ACC112 (cell line): Measurements from ENCODE around the gene MYOM1.

Experiments
- H2AFZ ChIP-seq: fragments of 200-600 bp; sonication (generic); one replicate; pipeline ENCODE4 v1.6.0; 2017; ENCODE audit warnings: antibody characterized with exemption, low read length; ENCODE audit not compliant: unreplicated experiment
- H3K27ac ChIP-seq: fragments of 200-600 bp; sonication (generic); 2 replicates; pipeline ENCODE4 v1.5.1; 2014; ENCODE audit warnings: low read depth, mild to moderate bottlenecking, antibody characterized with exemption, low read length, moderate library complexity
- H3K27me3 ChIP-seq: fragments of 200-600 bp; sonication (generic); 2 replicates; pipeline ENCODE4 v1.6.1; 2014; ENCODE audit warnings: mild to moderate bottlenecking, antibody characterized with exemption, low read length, moderate library complexity, mixed read lengths; ENCODE audit not compliant: insufficient read depth
- H3K36me3 ChIP-seq: fragments of 200-600 bp; sonication (generic); 2 replicates; pipeline ENCODE4 v1.6.1; 2016; ENCODE audit warnings: mild to moderate bottlenecking, antibody characterized with exemption, low read length, moderate library complexity, mixed read lengths; ENCODE audit not compliant: insufficient read depth
- H3K4me1 ChIP-seq: fragments of 200-600 bp; sonication (generic); one replicate; pipeline ENCODE4 v1.6.1; 2016; ENCODE audit warnings: low read length, mixed read lengths; ENCODE audit not compliant: insufficient read depth, unreplicated experiment, control insufficient read depth
- H3K4me3 ChIP-seq: fragments of 200-600 bp; sonication (generic); 2 replicates; pipeline ENCODE4 v1.5.1; 2014; ENCODE audit warnings: mild to moderate bottlenecking, low read depth, low read length
- H3K79me2 ChIP-seq: fragments of 200-600 bp; sonication (generic); one replicate; pipeline ENCODE4 v1.6.0; 2016; ENCODE audit warnings: low read length; ENCODE audit not compliant: control insufficient read depth, unreplicated experiment, insufficient read depth

MYOM1 gene

DNA sequence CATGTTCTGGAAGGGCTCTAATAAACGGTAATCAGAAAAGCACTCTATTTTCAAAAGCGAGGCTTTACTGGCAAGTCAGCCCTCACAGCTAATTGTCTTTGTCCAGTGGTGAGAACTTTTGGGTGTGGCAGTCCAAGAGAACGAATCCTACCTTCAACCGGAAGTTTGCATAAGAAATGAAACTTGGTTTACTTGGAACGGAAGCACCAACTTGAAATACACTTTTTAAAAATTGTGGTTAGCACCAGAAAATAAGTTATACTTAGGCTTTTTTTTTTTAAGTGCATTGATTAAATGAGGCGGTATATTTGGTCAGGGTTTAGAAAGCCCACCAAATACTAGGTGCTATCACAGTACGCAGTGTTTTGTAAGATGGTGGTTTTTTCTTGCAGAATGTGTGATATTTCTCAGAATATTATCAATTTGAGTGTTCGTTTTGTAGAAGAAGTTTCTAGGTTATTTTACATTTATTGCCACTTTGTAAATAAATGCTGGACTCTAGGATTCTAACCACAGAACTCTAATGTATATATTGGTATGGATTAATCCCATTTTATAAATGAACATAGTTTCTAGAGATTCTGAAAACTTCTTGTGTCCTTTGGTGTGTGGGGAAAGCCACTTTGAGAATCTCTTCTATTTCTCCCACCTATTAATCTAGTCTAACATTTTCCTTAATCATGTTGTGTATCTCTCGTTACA is 29.0 kb upstream of the MYOM1 start:
- H3K4me3 ChIP-seq, result peak overlapping the region; percentile 80
- peaks cover 40% of the 10 kb centered on the region for H3K4me1 ChIP-seq
- H2AFZ ChIP-seq, result no peak overlapping the region
- H3K27me3 ChIP-seq, result no peaks in the 10 kb centered on the region
- peaks cover 75% of the 10 kb centered on the region for H3K79me2 ChIP-seq
- peak overlapping the region; percentile 88 for H3K27ac ChIP-seq
- H3K36me3 ChIP-seq, result peaks cover 16% of the 10 kb centered on the region

DNA sequence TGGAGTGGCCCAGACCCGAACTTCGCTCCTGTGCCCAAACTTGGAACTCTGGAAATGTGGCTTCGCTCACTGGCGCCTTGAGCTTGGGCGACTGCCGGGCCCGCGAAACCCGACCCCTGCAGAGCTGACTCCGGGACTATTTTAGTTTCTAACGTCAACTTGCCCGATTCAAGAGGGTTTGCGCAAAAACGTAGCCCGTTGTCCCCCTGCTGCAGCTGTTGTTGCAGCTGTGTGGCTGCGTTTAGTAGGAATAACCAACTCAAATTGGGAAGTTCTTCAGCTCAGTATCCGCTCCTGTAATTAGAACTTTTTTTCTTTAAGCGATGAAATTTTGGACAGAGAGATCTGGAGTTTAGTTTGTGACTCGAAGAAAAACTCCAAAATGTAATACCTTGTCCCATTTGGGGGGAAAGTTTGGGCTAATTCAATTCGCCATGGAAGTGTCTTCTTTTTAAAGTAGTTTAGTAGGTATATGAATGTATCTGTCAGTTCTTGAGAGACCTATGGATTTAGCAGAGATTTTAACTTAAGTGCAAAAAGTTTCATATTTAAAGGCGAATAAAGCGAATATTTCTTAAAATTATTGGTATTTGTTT is 28.4 kb upstream of the MYOM1 start:
- peak overlapping the region; percentile 80 for H3K4me3 ChIP-seq
- peaks cover 69% of the 10 kb centered on the region for H3K79me2 ChIP-seq
- H3K36me3 ChIP-seq, result peaks cover 10% of the 10 kb centered on the region
- peak overlapping the region; percentile 88 for H3K27ac ChIP-seq
- H2AFZ ChIP-seq, result no peak overlapping the region
- H3K27me3 ChIP-seq, result no peaks in the 10 kb centered on the region
- peaks cover 39% of the 10 kb centered on the region for H3K4me1 ChIP-seq

DNA sequence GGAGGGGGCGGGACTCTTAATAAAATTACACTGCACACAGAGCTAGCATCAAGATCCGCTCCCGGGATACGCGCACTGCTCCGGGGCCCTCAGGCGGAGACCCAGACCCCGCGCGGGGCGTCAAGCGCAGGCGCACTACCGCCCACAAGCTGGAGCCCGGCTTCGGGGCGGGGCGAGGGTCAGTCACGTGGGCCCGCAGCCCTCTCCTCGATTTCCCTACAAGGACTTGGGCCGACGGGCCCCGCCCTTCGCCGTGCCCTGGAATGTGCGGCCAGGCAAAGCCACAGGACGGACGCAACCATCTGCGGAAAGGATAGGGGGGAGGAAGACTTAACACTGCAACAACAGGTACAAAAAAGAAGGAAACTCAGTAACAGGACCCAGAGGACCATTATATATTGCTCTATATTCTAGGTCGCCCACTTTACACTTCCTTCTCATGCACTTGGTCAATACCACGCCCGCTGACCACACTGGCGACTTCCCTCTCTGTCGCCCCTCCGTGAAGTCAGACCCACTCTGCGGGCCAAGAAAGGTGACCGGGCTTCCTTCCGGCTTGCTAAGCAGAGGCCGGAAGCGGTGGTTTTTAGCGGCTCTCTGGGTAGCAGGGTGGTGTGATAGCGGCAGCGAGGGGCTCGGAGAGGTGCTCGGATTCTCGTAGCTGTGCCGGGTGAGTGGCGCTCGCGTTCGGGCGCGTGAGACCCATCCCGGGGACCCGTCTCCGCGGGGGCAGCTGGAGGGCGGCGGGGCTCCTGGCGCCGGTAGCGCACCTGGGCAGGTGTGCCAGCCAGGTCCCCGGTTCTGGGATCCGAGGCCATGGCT is 27.7 kb upstream of the MYOM1 start, which contains the start of gene MYL12A:
Gene MYL12A, plus strand, starts transcription at position 562 of the 822 bp plus-strand sequence. CDS start 5,447 bp downstream, outside the sequence.
- H3K4me3 ChIP-seq, result peak within 1 kb of the TSS; percentile 80
- peak within 1 kb of the TSS; percentile 65 for H2AFZ ChIP-seq
- peaks cover 32% of the 10 kb centered on the region for H3K4me1 ChIP-seq
- H3K27me3 ChIP-seq, result no peaks in the 10 kb centered on the region
- peaks cover 6% of the 10 kb centered on the region; the same call in 1 of the 2 replicates for H3K36me3 ChIP-seq
- H3K27ac ChIP-seq, result peak within 1 kb of the TSS; percentile 88
- peaks cover 62% of the 10 kb centered on the region for H3K79me2 ChIP-seq

DNA sequence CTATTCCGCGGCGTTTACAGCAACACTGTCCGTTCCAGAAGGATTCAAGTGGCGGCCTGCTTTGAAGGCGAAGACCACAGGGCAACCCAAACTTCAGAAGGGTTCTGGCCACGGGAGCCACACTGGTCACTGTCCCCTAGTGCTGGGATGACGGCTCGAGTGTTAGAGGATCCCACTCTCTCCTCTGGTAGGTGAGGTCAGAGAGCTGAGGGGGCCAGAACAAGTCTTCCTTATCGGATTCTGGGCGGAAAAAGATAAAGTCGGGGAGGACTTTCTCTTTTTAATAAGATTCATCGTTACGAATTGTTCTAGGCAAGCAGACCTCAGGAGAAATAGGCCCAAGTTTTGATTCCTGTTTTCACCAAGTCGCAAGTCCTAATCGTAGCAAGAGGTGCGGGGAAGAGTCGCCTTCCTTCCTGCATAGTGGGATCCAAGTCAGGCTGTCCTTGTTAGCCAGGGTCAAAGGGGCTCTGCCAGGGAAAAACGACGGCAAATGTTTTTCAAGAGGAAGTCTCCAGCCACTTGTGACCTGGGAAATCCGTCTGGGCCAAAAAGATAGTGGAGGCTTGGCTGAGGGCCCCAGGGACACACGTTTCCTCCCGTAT is 27.0 kb upstream of the MYOM1 start:
- H3K79me2 ChIP-seq, result peaks cover 55% of the 10 kb centered on the region
- H2AFZ ChIP-seq, result peak overlapping the region; percentile 50
- peak overlapping the region; percentile 80 for H3K4me3 ChIP-seq

DNA sequence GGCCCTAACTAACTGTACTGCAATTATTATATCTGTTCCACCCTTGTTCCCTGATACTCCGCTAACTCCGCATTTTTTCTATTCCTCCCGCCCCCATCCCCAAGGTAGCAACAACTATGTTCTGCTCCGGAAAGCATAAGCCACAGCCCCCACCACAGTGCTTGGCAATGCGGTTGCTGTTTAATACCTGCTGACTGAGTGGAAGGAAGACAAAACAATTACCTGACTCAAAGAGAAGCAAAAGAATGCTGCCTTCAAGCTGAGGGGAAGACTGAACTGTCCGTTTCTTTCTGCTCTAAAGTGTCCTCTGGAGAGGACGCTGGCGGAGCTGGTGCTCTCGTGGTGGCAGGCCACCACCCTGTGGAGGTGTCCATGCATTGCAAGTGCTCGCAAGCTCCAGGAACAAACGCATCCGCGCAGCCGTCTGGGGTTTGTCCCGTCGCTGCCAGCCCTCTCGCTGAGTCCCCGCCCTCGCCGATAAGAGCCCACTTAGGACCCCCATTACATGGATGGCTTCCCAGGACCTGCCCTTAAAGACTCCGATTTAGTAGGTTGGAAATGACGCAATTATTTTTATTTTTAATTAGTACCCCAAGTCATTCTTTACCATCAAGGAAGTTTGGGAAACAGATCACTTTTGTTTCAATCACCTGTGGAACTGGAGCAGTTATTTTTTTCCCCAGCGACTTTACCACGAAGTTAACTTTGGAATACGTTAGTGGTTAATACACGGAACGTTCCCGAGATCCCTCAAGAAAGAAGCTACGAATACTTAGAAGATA is 26.3 kb upstream of the MYOM1 start:
- Histone ChIP-seq H3K27me3 (no peaks in the 10 kb centered on the region), H3K27ac (peak overlapping the region; percentile 88), H3K79me2 (peaks cover 49% of the 10 kb centered on the region)

More for the DNA sequence above, 27.0 kb upstream of the MYOM1 start:
- Histone ChIP-seq H3K27ac (peak overlapping the region; percentile 88), H3K36me3 (peaks cover 6% of the 10 kb centered on the region; the same call in 1 of the 2 replicates), H3K4me1 (peaks cover 25% of the 10 kb centered on the region), H3K27me3 (no peaks in the 10 kb centered on the region)

DNA sequence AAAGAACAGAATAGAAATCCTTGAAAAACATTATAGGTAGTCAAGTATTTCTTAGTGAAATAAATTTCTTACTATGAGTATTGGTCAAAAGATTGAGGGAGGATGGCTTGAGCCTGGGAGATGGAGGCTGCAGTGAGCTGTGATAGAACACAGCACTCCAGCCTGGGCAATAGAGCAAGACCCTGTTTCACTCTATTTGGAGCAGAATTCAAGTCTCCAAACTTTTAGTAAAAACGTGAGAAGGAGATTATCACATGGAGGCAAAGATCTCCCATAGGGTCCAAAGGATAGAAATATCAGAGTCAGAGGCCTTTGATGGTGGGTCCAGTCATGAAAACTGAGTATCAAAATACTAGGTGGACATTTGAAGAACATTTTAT is 25.4 kb upstream of the MYOM1 start:
- Histone ChIP-seq H3K4me1 (peaks cover 14% of the 10 kb centered on the region), H3K27me3 (no peaks in the 10 kb centered on the region), H3K4me3 (peak overlapping the region; percentile 80), H3K36me3 (peaks cover 6% of the 10 kb centered on the region; the same call in 1 of the 2 replicates), H2AFZ (no peak overlapping the region), H3K27ac (peak overlapping the region; percentile 16), H3K79me2 (peaks cover 43% of the 10 kb centered on the region)

More for the DNA sequence above, 26.3 kb upstream of the MYOM1 start:
- peak overlapping the region; percentile 58 for H2AFZ ChIP-seq
- H3K4me1 ChIP-seq, result peaks cover 18% of the 10 kb centered on the region
- peak overlapping the region; percentile 80 for H3K4me3 ChIP-seq
- peaks cover 6% of the 10 kb centered on the region; the same call in 1 of the 2 replicates for H3K36me3 ChIP-seq

DNA sequence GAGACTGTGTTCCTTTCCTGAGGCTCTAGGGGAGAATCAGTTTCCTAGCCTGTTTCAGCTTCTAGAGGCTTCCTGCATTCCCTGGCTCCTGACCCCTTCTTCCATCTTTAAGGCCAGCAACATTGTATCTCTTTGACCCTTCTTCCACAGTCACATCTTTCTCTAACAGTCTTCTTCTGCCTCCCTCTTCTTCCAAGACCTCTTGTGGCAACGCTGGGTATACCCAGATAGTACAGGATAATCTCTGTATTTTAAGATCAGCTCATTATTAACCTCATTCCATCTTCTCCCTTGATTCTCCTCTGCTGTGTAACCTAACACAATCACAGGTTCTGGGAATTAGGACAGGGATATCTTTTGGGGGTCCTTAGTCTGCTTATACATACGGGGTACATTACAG is 19.0 kb upstream of the MYOM1 start:
- Histone ChIP-seq H3K4me3 (no peak overlapping the region), H2AFZ (no peak overlapping the region), H3K79me2 (no peaks in the 10 kb centered on the region), H3K27ac (no peak overlapping the region), H3K36me3 (no peaks in the 10 kb centered on the region), H3K4me1 (peaks cover under 1% of the 10 kb centered on the region), H3K27me3 (no peaks in the 10 kb centered on the region)

DNA sequence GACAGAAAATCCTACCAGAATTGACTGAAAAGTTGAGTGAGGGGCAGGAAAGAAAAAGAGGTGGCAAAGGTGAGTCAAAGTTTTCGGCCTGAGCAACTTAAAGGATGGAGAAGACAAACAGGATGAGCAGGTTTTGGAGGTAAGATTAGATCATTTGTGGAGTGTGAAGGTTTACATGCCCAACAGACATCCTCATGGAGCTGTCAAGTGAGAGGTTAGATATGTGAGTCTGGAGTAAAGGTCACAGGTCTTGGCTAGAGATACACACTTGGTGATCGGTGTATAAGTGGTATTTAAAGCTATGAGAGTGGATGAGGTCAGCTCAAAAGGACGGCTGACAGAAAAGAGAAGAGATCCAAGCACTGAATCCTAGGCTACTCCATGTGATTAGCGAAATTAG is 16.7 kb upstream of the MYOM1 start:
- no peak overlapping the region for H2AFZ ChIP-seq
- H3K27me3 ChIP-seq, result no peaks in the 10 kb centered on the region
- H3K4me1 ChIP-seq, result no peaks in the 10 kb centered on the region
- no peaks in the 10 kb centered on the region for H3K79me2 ChIP-seq
- H3K4me3 ChIP-seq, result no peak overlapping the region
- no peaks in the 10 kb centered on the region for H3K36me3 ChIP-seq
- H3K27ac ChIP-seq, result no peak overlapping the region

DNA sequence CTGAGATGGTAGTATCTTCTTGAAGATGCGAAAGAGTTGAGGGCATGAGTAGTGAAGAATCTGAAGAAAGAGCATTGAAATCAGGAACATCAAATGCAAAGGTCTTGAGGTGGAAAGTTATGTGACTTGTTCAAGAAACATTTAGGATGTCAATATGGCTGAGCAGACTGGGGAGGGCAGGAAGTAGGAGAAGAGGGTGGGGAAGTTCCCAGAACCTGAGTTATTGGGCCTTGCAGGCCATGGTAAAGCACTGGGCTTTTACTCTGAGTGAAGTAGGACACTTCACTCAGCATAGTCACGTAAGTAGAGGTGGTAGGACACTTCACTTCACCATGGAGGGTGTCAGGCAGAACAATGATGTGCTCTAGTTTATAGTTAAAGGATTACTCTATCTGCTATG is 16.1 kb upstream of the MYOM1 start:
- H3K79me2 ChIP-seq, result no peaks in the 10 kb centered on the region
- H2AFZ ChIP-seq, result no peak overlapping the region
- no peaks in the 10 kb centered on the region for H3K36me3 ChIP-seq
- H3K27me3 ChIP-seq, result no peaks in the 10 kb centered on the region
- H3K27ac ChIP-seq, result no peak overlapping the region
- no peaks in the 10 kb centered on the region for H3K4me1 ChIP-seq
- no peak overlapping the region for H3K4me3 ChIP-seq

DNA sequence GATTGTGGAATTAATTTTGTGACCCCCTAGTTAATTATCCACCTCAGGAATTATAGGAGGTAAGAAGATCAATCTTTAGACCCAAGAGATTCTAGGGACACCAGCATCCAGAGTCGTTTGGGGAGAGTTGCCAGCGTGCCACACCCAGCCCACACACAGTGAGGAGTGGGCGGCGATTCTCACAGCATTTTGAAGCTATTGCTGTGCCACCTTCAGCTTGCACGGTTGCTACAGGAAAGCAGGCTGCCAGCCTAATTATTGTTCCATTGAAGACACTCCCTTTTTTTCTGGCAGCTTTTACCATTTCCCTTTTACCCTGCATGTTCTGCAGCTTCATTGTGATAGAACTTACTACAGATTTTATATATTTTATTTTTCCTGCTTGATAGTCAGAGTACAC is 14.7 kb upstream of the MYOM1 start:
- Histone ChIP-seq H3K79me2 (no peaks in the 10 kb centered on the region), H3K36me3 (no peaks in the 10 kb centered on the region), H3K27ac (no peak overlapping the region), H3K27me3 (no peaks in the 10 kb centered on the region), H3K4me3 (no peak overlapping the region), H2AFZ (no peak overlapping the region), H3K4me1 (no peaks in the 10 kb centered on the region)
